ENCODE data around the gene ALK.

The ALK gene

GRCh38 chr2:29448096-29448688, 473.2 kb downstream of the ALK start:
- no peak for DNase-seq (ENCODE audit: low spot score)

DNA sequence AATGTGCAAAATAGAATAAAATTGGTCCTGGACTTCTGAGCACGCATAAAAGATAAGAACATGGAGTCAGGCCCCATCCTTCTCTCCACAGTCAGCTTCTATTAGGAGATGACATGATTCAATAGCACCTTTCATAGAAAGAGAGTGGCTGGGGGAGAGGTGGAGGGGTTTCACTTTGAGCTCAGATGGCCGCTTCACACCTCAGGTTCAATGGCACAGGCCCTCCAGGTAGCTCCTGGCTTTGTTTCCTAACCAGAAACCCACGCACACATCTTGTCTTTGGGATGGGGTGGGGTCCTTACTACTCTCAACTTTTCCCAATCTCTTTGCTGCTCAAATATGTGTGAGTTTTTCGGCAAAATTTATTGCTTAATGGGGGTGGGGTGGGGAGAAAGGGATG, 473.9 kb downstream of the ALK start:
- DNase-seq (ENCODE audit: low spot score), result no peak

DNA sequence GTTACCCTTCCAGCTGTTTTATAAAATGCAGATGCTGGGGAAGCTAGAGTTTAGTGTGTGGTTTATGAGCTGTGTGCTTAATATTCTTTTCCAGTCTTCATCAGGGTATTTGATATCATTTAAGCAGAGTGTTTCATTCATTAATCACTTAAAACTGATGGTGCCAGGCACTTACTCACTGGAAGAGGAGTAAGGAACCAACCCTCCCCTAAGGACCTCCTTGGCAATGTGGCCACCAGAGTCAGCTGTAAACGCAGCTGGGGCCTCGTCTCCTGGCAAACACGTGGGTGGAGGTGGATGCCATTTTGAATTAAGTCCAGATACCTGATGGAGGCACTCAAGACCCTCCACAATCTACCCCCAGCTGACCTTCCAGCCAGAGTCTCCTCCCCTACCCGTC, 474.5 kb downstream of the ALK start:
- DNase-seq (ENCODE audit: low spot score), result no peak

DNA sequence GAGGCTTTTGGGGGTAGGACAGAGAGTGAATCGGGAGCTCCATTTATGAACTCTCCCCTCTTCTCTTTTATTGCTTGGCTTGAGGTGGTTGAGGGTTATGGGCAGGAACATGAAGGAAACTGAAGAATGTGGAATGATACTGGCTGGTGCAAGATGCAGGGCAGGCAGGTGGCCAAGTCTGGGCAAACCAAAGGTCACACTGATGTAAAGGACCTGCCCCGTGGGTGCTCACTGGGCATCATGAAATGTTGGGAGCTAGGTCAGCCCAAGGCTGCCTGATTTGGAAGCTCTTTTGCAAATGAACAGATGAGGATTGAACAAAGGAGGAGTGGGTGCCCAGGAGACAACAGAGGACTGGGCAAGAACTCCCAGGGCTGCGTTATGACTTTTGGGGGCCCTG, 477.2 kb downstream of the ALK start:
- DNase-seq (ENCODE audit: low spot score), result no peak

GRCh38 chr2:29443627-29444026, 477.8 kb downstream of the ALK start:
- DNase-seq (ENCODE audit: low spot score), result no peak

DNA sequence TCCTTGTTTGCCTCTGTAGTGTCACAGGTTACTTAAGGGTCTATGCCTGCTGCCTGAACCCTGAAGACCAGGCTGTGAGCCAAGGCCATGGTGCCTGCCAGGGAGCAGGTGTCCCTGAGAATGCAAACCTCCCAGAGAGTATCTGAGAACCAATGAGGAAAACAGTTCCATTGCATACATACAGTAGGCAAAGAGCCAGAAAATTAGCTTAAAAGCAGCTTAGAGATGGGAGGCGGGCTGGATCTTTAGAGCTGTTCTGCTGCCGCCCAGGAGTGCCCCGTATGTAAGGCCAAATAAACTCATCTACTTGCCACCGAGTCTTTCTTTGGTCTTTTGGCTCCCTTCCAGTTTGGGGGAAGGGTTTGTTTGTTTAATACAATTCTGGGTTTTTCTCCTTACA, 478.2 kb downstream of the ALK start:
- DNase-seq (ENCODE audit: low spot score), result no peak

DNA sequence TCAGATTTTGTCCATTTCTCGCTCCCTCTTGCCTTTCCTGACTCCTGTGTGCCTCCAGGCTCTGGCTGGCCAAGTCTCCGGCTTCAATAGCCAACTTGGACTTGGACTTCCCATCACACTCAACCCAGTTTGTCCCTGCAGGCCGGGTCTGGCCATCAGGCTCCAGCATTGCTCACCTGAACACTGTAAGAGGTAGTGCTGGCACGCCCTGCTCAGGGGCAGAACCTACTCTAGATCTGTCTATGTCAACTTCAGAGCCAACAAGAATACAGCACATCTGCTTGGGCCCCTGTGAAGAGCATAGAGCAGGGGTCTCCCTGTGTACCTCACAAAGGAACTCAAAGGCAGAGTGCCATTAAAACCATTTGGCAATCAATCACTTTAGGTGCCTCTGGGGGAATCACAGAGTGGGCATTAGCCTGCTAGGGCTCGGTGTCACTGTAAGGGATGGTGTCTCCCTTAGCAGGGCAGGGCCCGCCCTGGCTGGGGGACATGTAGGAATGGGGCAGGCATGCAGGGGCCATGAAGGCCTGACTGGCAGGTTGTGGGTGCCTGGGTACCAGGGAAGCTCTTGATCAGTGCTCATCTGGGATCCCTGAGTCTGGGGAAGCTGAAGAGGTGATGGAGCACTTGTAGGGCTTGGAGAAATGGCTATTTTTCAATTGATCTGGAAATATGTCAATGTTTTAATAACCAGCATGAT, 480.3 kb downstream of the ALK start:
- no peak for DNase-seq (ENCODE audit: low spot score)

DNA sequence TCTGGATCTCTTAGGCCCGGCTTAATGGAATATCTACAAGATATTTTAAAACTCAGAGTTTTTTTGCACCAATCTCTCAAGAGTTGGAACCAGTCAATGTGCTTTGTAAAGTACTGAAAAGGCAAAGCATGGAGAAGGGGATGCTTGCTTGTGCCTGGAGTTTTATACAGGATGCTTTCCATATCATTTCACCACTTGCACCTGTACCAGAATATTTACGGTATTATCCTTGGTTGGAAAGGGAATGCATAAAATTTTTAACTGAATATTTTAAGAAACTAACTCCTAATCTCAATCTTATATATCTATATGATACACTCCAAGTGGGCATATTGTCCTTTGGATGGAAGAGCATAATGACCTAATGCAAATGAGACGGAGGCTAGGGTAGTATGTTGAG, 487.5 kb downstream of the ALK start:
- DNase-seq (ENCODE audit: low spot score), result no peak

DNA sequence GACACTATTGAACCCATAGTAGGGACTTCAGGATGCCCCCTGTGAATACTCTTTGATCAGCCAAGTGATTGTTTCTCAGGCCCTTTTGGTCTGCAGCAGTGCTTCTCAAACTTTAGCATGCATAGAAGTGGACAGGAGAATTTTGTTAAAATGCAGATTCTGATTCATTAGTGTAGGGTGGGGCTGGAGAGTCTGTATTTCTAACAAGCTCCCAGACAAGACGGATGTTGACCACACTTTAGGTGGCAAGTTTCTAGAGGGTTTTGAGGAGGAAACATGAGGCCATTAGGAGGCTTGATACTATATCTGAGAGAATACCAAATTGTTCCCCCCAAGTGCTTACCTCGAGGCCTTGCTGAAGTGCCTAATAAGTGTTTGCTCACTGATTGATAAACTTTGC, 488.3 kb downstream of the ALK start:
- peak; percentile 5 for DNase-seq (ENCODE audit: low spot score)

- peak; percentile 6 for DNase-seq (ENCODE audit: low spot score)
Measured at GRCh38 chr2:29431485-29431884, 489.9 kb downstream of the ALK start.

GRCh38 chr2:29430382-29431112, 490.8 kb downstream of the ALK start:
- peak; percentile 13 for DNase-seq (ENCODE audit: low spot score)

- DNase-seq (ENCODE audit: low spot score), result no peak
Measured at GRCh38 chr2:29426354-29426753, 495.0 kb downstream of the ALK start.

GRCh38 chr2:29425866-29426265, 495.5 kb downstream of the ALK start:
- no peak for DNase-seq (ENCODE audit: low spot score)

DNA sequence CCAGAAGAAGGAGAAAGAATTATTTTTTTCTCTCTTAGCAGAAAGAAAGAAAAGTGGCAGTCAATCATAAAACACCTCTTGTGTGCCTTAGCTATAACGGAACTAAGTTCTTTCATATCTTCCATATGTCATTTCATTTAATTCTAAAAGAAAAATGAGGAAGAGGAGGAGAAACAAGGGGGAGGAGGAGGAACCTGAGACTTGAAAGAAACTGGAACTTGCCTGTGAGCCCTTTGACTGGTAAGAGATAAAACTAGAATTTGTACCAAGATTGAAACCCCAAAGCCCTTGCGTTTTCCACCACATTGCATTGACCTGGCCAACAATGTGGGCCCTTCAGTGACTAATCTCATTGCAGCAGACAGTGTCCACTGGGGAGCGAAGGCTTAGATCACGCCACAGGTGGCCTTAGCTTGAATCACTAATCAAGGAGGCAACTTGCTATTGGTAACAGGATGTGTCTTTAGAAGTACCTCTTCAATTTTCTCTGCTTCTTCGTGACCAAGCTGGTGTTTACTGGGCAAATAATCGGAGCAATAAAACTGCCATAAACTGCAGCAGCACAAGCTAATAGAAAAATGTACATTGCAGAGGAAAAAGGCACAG, 498.2 kb downstream of the ALK start:
- DNase-seq (ENCODE audit: low spot score), result no peak

DNA sequence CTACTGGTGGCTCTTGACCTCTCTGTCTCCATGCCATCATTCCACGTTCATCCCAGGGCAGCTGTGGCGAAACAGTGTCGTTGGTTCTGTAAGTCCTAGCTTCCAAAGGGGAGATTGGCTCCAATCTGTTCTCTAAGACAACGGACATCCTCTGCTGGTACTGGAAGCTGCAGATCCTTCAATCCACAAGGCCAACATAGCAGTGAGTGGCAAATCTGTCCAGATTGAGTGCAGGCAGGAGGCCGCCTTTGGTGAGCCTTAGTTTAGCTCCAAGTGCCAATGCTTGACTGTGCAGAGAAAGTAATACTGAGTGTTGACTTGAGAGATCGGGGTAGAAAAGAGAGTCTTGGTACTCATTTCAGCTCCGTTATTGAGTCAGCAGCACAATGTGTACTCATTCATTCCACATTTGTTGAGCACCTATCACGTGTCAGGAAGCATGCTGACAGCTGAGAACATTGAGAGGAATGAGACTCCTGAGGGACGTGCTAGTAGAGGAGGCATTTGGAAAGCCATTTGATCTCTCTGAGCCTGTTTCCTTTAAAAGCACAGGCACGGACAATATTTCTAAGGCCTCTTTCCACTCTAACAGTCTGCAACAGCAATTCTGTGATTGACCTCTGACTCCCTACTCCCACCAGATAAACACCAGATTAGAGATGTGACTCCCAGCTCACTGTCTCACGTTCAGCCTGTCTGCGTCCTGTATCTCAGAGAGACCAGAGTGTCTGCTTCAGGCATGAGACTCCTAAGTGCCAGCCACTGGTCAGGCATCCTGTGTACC, 500.2 kb downstream of the ALK start:
- no peak for DNase-seq (ENCODE audit: low spot score)

DNA sequence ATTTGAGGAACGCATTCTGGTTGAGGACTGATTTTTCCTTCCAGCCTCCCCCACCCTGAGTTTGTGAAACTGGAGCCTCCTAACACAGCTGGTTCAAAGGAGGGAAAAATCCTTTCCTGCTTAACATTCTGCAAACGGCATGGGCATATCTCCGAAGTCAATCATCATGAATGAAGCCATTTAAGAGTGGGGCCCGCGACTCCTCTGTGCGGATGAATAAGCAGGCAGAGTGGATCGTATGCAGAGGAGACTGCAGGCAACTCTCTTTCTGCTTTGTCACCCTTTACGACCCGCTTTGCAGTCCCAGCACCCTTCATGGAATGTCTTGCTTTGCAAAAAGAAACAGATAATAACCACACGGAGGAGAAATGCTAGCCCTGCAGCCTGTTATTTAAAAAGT, 500.9 kb downstream of the ALK start:
- DNase-seq (ENCODE audit: low spot score), result no peak

DNA sequence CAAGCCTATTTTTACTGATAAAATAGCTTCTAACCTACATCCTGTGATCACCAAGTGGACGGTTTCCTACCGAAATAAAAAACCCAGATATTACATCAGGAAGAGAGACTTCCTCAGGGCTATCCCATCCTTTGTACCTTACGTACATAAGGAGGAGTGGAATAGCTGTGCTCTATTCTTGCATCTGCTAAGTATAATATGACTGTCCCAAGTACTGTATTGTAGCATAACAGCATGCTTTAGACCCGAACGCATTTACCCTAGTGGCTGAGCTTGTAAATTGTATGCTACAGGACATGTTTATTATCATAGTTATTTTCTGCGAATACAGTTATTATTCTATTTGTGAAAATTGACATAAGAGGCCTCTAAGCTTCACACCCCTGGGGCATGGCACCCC, 503.8 kb downstream of the ALK start:
- DNase-seq (ENCODE audit: low spot score), result no peak

DNA sequence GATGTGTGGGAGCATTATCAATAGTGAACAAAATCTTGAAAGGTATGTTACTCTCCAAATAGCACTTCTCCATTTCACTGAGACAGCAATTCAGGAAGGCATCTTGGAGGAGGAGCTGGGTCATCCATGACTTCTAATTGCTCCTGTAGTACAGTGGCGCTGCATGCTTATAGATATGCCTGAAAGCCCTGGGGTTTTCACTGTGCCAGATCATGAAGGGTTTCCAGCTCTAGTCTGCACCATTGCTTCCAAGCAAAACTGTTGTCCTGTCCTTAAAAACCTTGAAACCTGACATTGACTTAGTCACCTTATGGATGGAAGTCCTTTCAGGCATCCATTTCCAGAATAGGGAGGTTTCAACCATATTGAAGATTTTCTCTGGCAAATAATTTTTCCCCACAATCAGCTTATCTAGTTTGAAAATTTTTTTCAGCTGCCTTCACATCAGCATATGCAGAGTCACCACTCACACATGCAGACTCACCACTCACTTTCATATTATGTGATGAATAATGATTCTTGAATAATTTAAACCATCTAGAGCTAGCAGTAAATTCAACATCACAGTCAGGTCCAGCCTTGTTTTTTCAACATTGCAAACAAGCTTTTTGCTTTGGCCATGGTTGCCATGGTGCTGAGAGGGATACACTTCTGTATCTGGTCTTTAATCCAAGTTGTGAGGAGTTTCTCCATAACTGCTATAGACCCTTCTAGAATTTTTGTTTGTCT, 509.0 kb downstream of the ALK start:
- DNase-seq (ENCODE audit: low spot score), result no peak

DNA sequence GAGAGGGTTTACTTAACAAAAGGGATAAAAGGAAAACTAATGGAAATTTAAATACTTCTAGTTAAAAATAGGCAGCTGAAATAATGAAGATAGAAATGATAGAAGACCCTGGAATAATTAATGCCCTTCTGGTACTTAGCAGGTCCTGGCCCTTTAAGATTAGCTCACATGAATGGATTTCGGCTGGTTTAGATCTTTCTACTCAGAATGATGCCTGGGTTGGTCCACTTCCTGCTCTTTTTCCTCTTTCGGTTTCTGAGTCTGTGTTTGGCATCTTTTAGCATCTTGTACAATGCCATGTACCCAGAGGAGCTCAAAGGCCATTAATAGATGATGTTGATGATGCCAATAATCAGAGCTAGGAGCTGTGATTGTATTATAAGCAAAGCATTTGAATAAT, 515.7 kb downstream of the ALK start:
- DNase-seq (ENCODE audit: low spot score), result no peak

DNA sequence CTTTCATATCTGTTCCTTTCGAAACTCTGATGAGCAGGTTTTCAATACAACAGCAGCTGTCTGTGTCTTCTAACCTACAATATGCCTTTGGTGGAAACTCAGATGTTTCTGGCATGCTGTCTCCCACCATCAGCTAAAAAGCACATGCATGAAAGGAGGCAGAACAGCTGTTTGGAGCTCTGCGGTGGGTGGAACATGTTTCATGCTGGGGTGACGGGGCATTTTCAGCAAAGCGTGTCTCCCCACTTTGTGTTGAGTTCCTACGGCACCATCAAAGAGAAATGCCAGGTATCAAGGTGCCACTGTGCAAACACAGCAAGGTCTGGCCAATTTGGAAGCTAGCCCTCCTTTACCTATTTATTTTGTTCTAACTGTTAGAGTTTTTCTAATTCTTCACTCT, 516.1 kb downstream of the ALK start:
- DNase-seq (ENCODE audit: low spot score), result no peak

- no peak for DNase-seq (ENCODE audit: low spot score)
Measured at GRCh38 chr2:29401994-29402393, 519.4 kb downstream of the ALK start.

Measured in ecto neural progenitor cell (in vitro differentiated cells).